Hematopoietic multipotent progenitor cell treated with erythropoietin and hydrocortisone succinate and interleukin-3 and kit ligand, for 4 days (in vitro differentiated cells): ENCODE data around the gene CDRT15.
A peak's percentile ranks its signal among the peaks of the same experiment; 100 is the strongest.
"Not testable (repeated sequence)": the region's sequence is repeated elsewhere in the genome, so short reads cannot be mapped to it uniquely, and the experiment has no call there.

Experiments used
- DNase-seq: peaks from one replicate; pipeline ENCODE4 v3.0.0-alpha.2; 2015

The CDRT15 gene

DNA sequence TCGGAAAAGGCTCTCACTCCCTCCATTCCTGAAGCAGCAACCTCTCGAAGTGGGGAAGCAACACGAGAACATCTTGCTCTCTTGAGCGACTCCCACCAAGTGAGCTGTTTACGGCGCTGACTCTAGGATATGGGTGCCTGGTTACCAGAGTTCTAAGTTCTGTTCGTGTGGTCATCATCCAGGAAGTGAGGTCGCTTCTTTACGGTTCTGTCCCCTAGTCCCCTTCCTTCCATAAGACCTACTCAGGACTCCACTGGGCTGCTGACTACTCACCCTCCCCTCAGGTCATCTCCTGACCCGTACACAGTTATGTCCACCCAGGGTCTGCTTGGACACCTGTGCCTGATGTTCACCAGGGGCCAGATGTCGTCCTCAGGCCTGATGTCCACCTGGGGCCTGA lies at the start of gene CDRT15:
Gene CDRT15, minus strand, starts transcription at position 101 of the 400 bp plus-strand sequence. Its CDS starts 29 bp downstream, at position 72.
- DNase-seq: not testable (repeated sequence)

DNA sequence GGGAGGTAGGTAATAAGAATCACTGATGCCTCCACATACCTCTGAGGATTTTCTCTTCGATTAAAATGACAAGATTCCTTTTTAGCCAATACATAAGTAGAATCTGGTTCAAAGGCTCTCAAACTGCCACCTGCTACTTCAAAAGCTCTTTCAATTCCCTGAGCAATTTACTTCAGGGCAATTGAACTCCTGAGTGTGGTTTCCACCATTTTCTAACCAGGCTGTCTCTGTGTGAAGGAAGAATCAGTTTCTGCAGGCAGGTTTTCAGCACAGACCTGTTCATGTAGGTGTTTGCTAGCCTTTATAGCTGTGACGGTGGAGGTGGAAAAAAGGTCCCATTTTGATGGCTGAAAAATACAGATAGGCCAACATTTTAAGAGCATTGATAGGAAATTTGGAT lies 46.1 kb upstream of the CDRT15 start:
- no peak for DNase-seq

DNA sequence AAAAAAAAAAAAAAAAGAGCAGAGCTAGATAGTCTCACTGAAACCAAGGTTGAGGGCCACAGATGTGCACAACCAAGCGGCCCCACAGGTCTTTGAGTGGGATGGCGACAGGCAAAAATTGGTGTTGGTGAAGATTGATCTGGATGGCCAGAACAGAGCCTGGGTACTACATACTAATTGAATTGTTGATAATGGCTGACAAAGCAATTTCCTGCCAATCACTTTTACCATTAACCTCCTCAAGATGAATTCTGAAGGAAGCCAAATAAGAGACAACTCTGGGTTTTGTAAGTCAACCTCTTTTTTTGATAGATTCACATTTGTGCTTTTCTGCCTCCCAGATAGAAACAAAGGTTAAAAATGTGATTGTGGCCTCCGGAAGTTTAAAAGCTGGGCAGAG lies 44.9 kb upstream of the CDRT15 start:
- DNase-seq: no peak

DNA sequence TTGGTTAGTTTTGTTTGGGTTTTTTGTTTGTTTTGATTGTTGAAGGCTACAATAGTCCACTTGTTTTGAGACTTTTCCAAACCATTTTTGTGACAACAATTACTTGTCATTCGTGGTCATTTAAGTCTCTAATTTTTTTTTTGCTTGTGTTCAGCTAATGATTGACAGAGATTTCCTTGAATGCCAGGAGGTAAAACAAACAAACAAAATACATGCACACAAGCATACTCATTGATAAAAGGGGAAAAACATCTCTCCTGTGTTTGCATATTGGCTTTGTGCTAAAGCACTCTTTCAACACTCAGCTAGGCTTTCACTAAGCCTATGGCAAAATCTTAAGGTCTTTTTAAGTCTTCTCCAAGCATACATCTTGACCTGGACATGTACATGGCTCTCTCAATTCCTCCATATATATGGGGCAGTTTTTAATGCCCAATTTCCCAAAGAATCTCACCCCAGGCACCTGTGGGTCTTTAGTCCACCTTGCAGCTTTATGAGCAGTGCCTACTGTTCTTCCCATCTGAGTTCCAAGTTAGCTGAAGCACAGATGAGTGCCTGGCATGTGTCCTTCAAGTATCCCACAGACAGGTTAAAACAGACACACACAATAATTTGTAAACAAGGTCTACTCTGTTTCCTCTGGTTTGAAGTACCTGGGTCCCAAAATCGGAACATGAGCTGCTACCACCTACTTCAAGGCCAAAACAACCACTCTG lies 40.0 kb upstream of the CDRT15 start:
- DNase-seq: no peak

DNA sequence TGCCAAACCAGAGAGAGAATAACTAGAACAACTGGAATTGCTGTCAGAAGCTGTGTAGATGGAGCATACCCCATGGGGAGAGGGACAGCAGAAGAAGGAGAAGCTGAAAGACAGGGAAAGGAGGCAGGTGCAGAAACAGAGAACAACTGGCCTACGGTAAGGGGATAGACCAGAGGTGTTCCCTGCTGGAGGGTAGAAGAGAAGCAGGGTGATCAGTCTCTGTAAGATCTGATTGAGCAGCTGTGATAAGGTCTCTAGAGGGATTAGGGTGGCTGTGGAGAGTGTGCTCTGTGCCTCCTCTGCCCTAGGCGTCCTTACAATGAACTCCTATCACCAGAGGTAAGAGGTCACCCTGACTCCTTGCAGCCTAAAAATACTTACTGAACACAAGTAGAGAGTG lies 33.8 kb upstream of the CDRT15 start:
- no peak for DNase-seq

DNA sequence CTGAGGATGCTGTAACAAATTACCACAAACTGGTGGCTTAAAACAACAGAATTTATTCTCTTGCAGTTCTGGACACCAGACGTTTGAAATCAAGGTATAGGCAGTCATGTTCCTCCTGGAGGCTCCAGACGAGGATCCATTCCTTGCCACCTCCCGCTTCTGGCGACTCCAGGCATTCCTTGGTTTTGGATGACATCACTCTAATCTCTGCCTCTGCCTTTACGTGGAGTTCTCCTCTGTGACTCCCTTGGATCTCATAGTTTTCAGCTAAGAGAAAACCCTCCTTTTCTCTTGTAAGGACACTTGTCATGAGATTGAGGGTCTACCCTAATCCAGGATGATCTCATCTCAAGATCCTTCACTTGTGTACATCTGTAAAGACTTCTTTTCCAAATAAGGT lies 32.8 kb upstream of the CDRT15 start:
- no peak for DNase-seq

DNA sequence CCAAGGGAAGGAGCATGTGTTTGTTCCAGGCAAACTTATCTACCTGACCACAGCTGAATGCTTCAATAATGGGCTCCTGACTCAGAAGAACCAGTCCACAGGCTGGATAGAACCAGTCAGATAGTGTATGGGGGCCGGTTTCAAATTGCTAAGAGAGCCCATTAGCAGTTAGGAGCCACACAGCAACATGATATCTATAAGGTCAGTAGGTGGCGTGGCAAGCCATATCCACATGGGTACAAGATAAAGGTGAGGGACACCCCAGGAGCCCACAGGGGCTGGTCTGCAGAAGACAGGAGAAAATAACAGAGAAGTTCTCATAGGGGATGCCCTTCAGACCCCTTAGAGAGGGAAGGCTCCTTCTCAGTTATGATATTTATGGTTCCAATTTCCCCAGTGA lies 31.6 kb upstream of the CDRT15 start:
- DNase-seq: peak; percentile 8

DNA sequence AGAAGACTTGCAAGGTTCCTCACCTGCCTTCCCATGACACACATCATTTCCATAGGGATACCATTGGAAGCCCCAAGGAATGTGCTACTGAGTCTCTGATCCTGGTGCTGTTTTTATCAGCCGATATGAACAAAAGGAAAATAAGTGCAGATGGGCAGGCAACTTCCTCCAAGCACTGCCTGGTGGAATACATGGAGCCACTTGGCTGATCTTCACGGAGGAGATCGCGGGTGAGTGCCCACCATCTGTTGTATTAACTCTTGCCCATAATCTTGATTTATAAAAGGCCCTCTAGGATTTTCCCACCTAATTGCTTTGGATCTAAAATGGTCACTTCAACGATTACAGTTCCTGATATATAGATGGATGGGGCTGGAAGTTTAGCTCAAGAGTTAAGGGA lies 24.7 kb upstream of the CDRT15 start:
- DNase-seq: no peak

DNA sequence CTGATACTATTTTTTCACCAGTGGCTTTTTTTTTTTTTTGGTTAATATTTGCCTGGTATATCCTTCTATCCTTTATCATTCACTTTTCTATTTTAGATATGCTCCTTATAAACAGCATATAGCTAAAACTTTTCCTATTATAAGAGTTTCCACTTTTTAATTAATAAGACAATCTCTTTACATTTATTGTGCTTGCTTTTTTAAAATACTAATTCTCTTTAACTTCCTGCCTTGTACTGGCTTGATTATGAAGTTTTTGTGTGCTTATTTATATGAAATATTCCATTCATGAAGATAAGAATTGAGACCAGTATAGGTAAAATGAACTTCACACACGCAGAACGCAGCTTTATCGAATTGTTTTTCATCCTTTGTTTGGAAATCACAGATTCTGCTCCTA lies 9.0 kb upstream of the CDRT15 start:
- DNase-seq: no peak

DNA sequence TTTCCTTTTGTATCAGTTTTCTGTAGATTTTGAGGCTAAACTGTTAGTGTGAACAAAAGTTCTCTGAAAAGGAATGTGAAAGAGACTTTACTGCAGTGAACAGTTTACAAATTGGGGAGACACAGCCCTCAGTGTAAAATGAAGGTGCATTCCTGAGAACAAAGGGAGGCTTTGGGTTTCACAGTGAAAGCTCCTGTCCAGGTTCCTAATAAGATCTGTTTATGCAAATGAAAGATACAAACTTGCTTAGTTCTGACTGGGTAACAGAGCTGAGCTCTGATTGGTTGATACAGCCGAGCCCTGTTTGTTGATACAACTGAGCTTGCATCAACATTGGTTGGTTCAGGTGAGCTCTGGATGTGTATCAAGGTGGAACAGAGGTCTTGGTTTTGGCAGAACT lies 8.3 kb upstream of the CDRT15 start:
- DNase-seq: no peak

DNA sequence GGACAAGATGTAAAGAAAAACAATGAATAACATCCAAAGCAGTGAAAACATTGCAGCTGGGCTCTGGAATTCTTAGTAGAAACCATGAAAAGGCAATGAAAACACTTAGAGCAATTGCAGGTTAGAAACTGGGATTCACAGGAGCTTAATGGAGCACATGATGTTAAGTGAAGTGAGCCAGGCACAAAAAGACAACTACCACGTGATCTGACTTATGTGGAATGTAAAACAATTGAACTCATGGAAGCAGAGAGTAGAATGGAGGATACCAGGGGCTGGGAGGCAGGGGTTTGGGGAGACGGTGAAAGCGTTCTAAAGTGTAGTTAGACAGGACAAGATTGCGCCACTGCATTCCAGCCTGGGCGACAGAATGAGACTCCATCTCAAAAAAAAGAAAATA lies 2.6 kb upstream of the CDRT15 start:
- not testable (repeated sequence) for DNase-seq

DNA sequence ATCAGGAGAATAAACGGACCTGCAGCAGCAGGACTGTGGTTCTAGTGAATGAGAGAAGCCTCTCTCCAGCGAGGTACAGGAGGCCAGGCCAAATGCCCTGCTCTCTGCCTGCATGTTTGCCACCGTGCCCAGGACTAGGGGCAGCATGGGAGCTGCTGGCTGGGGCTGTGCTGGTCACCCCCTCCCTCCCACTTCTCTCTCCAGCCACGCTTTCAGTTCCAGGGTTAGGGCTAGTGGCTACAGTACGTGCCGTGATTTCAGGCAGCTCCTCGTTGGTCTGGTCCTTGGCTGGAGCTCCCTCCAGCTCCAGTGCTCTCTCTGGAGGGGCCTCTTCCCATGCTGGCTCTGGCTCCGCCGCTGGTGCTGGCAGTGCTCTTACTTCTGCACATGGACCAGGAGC lies 630 bp downstream of the CDRT15 start:
- not testable (repeated sequence) for DNase-seq

DNA sequence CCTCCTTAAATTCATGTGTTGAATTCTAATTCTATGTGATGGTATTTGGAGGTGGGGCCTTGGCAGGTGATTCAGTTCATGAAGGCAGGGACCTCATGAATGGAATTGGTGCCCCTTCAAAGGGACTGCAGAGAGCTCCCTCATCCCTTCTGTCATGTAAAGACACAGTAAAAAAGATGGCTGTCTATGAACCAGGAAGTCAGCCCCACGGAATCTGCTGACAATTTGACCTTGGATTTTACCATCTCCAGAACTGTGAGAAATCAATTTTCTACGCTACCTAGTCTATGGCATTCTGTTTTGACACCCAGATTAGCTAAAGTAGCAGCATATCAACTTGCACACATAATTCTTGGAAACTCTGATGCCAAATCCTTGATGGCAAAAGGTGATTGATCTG lies 1.6 kb downstream of the CDRT15 start:
- DNase-seq: not testable (repeated sequence)

DNA sequence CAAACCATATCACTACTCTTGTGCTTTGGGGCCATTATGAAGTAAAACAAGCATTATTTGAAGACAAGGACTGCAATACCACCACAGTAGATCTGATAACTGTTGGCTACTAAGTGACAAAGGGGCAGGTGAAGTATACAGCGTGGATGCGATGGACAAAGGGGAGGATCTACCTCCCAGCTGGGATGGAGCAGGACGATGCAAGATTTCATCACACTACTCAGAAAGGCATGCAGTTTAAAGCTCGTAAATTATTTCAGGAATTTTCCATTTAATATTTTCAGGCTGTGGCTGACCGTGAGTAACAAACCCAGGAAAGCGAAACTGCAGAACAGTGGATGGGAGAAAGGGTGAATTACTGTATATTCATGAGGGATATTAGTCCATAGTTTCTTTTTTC lies 5.5 kb downstream of the CDRT15 start:
- not testable (repeated sequence) for DNase-seq

DNA sequence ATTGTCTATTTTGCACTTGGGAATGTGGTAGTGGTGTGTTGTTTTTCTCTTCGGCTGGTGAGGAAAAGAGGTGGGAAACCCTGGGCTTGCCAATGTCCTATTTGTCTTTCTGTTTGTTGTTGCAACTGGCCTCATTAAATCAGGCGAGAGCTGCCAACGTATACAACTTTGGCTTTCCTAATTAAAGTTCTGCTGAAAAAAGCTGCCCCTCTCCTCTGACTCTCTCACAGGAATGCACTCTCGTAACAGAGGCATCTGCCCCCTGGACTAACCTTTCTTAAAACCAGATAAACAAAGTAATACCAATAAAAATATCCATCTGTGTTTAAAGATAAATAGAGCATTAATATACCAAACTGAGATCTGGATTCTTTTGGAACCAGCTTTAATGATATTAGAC lies 7.8 kb downstream of the CDRT15 start:
- no peak for DNase-seq

DNA sequence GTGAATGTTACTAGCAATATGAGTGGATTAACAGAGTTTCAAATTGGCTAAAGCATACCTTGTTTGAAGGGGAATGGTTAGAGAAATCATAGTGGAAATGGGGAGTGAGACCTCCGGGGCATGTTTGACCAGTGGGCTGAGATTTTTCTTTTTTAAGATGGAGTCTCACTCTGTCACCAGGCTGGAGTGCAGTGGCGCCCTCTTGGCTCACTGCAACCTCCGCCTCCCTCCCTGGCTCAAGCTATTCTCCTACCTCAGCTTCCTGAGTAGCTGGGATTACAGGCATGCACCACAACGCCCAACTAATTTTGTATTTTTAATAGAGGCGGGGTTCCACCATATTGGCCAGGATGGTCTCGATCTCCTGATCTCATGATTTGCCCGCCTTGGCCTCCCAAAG lies 9.6 kb downstream of the CDRT15 start:
- no peak for DNase-seq

DNA sequence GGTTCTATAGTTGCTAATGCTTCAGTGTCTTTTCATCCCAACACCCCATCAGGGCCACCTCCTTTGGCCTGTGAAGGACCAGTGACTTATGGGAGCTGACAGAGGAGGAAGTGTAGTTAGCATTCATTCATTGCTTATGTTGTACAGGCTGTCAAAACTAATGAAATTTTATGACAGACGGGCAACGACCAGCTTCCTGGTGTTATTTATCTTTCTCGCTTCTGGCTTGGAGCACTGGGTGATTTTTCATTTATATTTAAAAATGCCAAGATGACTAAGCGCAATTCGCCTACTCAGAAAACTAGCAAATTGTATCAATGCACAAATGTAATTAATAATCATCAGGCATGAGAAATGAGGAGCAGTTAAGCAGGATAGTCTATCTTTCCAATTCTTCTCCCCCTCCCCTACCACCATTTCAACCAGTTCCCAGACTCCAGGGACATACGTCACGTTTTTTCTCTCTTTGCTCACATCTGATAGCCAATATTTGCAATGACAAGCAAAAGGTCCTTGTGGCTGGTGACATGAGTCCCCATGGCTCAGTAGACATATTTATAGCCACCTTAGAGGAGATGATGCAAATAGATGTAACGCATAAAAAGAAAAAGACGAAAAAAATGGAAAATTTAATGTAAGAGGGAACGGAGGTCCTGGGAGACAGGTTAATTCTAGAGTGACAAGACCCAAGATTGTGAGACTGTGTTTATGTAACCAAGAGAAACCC lies 11.2 kb downstream of the CDRT15 start:
- no peak for DNase-seq

DNA sequence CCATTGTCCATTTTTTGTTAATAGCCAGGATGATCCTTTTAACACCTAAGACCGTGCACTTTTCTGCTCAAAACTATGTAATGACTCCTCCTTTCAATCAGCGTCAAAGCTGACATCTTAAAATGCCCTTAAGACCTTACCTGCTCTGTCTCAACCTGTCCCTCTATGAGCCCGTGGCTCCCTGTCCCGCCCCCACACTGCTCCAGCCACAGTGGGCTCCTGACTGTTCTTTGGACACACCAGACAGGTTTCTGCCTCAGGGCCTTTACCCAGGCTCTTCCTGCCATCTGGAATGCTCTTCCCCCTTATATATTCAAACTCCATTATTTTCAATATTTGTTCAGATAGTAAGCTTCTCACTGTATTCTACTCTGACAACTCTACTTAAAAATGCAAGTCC lies 14.1 kb downstream of the CDRT15 start:
- DNase-seq: no peak

DNA sequence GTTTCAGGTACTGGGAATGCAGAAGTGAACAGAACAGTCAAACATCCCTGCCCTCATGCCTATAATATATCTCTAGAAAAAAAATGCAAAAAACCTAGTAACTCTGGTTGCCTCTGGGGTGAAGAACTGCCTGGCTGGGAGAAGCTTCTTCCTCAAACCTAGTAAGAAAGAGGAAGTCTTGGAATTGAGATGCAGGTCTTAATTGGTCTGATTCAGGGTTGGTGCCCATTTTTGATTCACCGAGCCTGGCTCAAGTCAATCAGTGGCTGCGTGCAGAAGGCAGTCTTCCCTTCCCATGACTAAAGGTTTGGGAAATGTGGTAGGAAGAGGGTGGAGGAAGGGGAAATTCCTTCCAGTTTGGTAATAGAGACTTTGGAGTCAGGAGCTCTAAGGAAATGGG lies 22.4 kb downstream of the CDRT15 start:
- DNase-seq: peak; percentile 45

DNA sequence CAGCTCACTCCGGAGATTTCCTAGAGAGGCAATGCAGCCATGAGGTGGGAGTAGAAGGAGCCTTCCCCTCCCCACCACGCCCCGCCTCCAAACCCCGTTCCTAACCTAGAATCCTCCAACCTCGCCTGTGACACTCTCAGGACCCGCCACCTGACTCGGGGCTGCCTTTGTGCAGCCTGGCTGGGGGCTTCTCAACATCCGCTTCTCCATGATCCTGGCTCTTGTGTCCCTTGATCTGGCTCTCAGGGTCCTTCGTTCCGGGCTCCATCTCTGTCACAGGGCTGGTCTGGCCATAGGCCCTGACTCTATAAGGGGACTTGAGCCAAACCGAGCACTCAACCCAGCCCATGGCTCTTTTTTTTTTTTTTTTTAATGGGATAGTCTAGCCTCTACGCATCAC lies 24.3 kb downstream of the CDRT15 start:
- no peak for DNase-seq

DNA sequence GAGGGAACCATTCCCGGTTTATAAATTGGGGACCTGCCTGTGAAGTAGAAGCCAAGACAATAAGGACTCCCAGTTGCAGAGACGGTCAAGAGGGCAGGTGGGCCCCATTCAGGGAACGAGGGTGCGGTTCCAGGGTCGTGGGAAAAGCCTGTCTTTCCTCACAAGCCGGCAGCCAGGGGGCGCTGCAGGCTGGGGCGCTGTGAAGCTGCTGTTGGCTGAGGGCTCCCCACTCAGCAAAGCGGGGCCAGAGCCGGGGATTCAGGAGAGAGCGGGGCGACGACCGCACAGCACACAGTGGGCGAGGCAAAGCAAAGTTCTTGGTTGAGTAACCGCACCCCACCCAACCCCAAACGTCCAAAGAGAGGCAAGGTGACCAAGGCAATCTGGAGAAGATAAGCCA lies 24.9 kb downstream of the CDRT15 start:
- peak; percentile 51 for DNase-seq

DNA sequence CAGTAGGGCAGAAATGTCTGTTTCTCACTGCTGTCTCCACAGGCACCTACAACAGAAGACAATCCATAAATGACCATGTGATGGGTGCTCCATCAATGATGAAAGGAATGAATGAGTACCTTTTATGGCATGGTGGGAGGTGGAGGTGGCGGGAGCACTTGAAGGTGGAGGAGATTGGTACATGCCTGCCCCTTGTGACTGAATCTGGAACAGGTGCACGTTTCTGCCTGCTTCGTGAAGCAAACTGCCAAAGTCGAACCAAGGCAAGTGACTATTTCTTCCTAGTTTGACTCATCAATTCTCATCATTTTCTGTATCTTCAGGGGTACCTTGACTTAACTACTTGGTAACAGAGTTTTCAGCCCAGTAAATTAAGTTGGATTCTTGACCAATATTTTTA lies 25.4 kb downstream of the CDRT15 start:
- DNase-seq: no peak

DNA sequence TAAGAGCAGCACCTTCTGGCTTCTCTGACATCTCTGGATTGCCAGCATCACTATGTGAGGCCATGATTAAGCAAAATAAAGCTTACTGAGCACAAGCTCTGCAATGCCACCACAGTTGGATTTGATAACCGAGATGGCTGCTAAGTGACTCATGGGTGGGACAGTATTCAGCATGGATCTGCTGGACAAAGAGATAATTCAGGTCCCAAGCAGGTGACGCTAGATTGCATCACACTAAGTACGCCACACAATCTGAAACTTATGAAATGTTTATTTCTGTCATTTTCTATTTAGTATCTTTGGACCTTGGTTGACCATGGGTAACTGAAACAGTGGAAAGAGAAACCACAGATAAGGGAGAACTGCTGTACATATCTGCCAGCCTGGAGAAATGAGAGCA lies 27.4 kb downstream of the CDRT15 start:
- DNase-seq: peak; percentile 73

DNA sequence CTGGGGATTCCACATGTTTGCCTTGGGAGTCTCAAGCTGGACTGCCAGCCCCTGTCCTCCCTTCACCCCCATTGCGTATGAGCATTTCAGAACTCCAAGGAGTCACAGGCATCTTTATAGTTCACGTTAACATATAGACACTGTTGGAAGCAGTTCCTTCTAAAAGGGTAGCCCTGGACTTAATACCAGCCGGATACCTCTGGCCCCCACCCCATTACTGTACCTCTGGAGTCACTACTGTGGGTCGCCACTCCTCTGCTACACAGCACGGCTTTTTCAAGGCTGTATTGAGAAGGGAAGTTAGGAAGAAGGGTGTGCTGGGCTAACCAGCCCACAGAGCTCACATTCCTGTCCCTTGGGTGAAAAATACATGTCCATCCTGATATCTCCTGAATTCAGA lies 28.9 kb downstream of the CDRT15 start:
- no peak for DNase-seq

DNA sequence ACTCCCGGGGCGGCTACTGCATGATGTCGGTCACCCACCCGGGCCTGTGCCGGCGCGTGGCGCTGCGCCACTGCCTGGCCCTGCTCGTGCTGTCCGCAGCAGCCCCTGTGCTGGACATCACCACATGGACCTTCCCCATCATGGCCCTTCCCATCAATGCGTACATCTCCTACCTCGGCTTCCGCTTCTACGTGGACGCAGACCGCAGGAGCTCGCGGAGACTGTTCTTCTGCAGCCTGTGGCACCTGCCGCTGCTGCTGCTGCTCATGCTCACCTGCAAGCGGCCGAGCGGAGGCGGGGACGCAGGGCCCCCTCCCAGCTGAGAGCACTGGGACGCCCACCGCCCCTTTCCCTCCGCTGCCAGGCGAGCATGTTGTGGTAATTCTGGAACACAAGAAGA lies 29.8 kb downstream of the CDRT15 start:
- no peak for DNase-seq
